ENCODE measurements around the gene LRGUK.
"Not testable (repeated sequence)": the region's sequence is repeated elsewhere in the genome, so short reads cannot be mapped to it uniquely, and the experiment has no call there.

The LRGUK gene, protein sequence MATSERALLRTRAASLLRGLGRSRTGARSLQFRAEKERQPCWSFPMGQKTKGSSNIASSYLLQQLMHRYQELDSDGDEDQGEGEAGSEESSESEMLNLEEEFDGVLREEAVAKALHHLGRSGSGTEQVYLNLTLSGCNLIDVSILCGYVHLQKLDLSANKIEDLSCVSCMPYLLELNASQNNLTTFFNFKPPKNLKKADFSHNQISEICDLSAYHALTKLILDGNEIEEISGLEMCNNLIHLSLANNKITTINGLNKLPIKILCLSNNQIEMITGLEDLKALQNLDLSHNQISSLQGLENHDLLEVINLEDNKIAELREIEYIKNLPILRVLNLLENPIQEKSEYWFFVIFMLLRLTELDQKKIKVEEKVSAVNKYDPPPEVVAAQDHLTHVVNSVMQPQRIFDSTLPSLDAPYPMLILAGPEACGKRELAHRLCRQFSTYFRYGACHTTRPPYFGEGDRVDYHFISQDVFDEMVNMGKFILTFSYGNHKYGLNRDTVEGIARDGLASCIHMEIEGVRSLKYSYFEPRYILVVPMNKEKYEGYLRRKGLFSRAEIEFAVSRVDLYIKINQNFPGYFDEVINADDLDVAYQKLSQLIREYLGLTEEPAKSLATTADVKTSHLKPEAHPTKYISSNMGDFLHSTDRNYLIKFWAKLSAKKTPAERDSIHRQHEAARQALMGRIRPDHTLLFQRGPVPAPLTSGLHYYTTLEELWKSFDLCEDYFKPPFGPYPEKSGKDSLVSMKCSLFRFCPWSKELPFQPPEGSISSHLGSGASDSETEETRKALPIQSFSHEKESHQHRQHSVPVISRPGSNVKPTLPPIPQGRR

DNA sequence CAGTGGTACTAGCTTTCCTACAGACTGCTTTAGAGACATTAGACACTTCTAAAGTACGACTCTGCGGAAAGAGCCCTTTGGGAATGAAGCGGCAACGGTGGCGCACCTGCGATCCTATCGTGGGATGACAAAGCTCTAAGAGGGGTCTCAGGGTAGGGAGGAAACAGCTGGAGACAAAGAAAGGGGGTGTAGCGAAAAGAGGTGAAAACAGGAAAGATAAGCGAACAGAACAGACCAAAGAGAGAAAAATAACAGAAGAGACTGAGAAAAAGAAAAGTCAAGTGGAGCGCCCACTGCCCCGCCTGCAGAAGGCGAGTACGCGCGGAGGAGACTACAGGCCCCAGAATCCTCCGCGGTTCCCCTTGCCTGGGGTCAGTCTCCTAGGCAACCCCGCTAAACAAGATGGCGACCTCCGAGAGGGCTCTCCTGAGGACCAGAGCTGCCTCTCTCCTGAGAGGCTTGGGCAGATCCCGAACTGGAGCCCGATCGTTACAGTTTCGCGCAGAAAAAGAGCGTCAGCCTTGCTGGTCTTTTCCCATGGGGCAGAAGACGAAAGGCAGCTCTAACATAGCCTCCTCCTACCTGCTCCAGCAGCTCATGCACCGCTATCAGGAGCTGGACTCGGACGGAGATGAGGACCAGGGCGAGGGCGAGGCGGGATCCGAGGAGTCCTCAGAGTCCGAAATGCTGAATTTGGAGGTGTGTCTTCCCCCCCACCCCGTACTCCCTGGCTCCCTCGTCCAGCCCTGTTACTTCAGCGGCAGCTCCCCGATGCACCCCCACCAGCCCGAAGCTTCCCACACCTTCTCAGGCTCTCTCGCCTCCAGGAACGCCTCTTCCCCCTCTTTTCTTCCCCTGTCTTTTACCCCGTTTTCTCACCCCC lies at the start of gene LRGUK:
LRGUK (plus strand) TSS at position 375 of the 883 bp plus-strand sequence; CDS start at position 403, 28 bp downstream.
- DNase-seq, result peak; percentile 90

DNA sequence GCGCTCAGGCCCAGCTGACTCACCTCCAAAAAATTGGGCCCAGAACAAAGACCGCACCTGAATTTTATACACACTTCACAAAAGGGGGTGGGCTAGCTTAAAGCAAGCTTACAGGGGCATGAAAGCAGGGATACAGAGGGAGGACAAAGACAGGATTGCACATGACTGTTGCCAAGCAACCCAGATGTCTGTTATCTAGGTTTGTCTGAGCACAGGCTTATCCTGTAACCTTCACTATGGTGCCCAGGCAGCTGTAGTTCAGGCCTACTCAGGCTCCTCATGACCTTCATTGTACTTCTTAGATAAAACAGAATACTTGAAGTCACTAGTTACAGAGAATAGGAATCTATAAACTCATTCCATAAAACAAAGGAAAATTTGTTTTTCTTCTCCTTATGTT lies 49.6 kb upstream of the LRGUK start:
- not testable (repeated sequence) for DNase-seq

DNA sequence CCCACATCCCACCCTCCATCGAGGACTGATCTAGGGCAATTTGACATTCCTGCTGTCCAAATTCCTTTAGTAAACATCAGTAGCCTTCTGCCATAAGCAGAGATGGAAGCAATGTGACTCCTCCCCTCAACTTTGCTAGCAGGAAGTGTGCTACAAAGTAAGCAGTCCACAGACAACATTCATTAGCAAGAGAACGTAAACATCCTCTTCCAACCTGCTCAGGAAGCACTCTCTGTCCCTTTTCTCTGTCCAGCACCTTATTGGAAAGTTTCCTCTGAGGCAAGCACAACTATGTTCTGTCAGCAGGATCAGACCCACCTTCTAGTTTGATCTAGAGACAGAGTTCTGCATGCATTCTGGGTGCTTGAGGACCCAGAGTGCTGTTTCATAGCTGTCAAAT lies 48.1 kb upstream of the LRGUK start:
- DNase-seq, result no peak

DNA sequence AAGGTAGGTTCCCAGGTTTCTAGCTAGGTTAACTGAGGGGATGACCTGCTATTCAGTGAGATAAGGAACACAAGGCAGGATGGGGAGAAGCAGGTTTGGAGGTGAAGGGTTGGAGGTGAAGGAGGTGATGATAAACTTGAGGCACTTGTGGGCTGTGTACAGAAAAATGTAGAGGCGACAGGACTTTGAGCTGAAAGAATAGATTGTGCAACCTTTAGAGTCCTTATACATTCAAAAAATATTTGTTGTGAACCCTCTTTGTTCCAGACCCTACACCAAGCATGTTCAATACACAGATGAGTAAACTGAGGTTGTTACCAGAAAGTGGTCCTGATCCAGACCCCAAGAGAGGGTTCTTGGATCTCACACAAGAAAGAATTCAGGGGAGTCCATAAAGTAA lies 45.4 kb upstream of the LRGUK start:
- no peak for DNase-seq

DNA sequence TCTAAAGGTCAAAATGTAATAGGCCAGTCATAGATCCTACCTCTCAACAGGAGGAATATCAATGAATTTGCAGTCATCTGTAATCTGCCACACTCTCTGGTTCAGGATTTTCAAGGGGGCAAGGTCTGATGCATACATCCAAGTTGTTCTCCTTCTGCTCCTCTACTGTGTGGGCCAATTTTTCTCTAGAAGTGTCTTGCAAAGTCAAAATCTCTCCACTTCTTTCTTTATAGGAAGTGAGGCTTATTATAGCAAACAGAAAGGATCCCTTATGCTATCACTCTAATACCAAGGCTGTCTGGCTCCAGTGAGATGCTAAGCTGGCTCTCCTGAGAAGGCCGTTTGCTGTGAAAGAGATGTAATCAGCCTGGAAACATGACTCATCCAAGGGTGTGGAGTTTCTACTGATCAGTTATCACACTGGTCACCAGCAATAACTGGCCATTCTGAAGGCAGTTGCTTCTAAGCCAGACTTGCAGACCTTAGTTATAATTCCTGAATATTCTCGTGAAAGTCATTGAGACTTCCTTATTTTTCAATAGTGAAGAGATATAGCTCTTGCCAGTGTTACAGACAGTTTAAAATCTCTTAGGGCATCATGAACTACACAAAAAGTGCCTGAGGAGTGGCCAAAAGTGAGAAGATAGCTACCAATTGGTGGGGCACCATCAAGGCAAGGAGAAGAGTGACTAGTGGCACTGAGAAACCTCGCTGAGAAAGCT lies 43.2 kb upstream of the LRGUK start:
- DNase-seq, result no peak

DNA sequence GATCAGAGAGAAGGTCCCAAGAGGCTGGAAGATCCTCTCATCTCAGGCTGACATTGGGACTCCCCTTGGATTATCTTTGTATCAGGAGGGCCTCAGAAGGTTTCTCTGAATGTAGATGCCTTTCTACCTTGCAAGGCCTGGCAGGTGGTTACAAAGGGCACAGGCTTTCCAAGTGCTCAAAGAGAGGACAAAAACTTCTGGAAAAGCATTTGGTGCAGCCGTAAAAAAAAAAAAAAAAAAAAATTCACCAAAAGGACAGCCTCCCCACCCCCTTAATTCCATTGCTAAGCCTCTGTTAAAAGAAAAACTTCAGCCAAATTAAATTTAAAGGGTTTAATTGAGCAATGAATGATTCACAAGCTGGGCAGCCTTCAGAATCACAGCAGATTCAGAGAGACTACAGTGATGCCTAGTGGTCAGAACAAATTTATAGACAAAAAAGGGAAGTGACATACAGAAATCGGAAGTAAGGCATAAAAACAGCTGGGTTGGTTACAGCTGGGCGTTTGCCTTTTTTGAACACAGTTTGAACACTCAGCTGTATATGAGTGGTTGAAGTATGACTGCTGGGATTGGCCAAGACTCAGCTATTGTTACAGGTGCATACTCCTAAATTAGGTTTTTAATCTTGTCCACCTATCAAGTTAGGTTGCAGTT lies 42.5 kb upstream of the LRGUK start:
- no peak for DNase-seq

DNA sequence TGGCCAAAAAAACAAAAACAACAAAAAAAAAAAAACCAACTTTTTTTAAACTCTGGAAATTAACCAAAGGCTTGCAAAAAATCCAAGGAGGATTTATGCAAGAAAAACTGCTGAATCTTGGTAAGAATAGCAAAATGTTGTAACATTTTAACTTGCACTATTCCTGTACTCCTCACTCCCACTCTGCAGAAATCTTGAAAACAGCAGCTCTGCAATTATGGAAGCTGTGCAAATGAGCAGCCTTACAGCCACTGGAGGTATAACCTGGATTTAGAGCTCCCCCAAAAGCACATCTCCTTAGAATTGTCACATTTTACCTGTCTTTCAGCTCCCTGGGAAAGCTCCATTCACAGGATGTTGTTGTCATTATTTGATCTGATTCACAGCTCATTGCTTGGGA lies 41.8 kb upstream of the LRGUK start:
- DNase-seq, result no peak

DNA sequence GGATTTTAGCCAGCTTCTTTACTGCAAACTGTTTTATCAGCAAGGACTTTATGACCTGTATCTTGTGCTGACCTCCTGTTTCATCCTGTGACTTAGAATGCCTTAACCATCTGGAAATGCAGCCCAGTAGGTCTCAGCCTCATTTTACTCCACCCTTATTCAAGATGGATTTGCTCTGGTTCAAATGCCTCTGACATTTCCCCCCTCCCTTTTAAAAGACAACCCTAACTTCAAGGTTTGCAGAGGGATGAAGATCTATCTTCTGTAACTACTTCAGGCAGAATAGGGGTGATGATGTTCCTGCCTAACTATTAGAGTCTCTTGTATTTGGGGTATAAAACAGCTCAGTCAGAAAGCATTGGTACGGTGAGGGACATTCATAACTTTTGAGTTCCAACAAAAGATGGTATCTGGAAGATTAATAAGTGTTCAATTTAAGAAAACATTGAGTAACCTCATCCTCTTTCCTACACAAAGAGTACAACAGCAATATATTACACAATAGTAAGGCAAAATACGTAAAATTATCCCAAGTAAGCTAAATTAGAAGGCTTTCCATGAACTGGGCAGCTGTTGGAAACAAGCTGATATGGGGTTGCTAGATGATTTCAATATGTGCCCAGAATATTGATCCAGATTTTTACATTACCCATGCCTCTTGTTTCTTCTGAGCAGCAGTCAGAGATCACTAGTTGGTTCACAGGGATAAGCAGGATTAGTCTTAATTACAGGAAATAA lies 40.0 kb upstream of the LRGUK start:
- DNase-seq, result no peak

DNA sequence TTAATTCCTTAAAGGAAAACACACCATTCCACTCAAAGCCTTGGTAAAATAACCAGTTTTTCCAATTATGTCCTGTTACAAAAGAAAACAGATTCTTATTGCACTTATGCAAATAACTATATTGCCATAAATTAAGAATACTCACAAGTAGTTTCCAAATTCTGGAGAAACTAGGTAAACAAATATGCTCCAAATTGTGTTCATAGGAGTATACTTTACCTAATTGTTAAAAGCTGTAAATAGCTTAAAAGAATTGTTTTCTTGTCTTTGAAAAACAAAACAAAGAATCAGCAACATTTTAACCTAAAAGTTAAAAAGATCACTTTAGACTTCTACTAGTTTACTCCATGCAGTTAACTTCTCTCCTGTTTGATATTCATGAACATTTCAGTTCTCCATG lies 38.9 kb upstream of the LRGUK start:
- DNase-seq, result no peak

DNA sequence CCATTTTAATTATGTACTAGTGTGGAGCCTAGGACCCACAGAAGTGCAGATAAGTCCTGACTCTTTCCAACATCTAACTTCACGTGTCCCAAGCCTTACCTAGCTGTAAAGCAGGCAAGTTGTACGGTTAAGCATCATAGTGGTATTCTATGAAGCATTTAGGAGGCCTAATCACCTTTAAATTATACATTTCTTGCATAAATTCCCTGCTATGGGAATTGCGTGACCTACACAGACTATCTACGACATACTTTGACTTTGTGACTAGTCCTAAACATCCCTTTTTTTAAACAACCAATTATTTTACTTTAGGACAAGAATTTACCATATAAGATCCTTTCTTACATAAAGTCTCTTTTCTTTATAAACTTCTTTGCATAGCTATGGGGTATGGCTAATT lies 37.7 kb upstream of the LRGUK start:
- DNase-seq, result no peak

DNA sequence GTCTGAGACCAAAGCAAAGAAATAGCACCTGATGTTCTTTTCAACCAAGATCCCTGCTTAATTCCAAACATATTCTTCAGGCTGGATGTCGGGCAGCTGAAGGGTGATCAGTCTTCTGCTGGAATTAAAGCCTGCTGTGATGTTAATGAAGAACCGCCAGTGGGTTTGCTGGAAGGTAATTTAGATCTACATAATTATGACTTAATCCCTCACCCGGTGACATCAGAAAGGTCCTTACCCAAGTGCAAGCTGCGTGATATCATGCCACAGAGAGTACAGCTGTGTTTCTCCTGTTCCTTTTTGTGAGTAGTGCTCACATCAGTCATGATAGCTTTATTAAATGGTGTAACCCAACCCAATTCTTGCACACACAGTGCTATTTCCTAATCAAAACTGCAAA lies 29.1 kb upstream of the LRGUK start:
- no peak for DNase-seq

DNA sequence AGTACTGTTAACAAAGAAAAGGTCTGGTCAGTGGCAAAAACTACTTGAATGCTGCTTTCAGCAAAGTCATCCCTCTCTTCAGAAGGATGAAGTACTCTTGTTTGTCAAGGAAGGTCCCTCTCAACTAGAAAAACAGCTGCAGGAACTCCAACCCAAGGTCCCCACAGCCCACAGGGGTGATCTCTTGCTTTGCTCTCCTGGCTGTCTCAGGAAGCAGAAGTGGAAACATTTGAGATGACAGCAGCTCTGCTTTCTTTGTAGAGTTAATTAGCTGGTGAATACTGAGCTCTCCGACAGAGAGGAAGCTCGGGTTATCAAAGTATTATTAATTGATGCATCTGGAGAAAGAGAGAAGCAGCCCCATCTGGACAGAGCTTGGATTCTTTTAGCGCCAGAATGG lies 25.4 kb upstream of the LRGUK start:
- peak; percentile 48 for DNase-seq

DNA sequence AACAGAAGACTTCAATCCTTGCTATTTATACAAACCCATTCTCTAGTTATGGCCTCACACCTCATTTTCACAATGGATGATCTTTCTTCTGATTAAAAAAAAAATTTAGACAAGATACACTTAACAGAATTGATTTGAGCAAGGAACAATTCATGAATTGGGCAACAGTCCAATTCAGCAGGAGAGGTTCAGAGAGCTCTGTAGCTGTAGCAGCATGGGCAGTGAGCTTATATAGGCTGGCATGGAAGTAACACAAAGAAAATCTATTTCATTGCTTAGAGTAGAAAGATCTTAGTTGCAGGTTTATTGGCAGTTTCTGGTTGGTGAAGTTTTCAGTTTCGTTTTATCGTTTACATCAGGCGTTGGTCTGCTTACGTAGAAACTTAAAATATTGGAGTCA lies 23.0 kb upstream of the LRGUK start:
- no peak for DNase-seq

DNA sequence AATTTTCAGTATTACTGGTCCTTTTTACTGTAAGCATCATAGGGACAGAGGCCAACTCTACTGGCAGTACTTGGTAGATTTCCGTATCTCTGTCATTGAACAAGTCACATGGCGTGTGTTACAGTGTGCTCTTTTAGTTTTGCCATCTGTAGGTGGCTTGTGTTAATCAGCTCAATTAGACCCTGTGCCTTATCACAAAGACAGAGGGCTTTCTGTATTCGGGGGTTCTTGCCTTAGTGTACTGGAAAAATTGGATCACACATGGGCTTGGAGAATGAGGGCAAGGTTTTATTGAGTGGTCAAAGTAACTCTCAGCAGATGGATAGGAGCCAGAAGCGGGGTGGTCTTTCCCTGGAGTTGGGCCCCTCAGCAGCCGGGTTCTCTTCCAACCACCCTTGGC lies 21.3 kb upstream of the LRGUK start:
- DNase-seq, result no peak

DNA sequence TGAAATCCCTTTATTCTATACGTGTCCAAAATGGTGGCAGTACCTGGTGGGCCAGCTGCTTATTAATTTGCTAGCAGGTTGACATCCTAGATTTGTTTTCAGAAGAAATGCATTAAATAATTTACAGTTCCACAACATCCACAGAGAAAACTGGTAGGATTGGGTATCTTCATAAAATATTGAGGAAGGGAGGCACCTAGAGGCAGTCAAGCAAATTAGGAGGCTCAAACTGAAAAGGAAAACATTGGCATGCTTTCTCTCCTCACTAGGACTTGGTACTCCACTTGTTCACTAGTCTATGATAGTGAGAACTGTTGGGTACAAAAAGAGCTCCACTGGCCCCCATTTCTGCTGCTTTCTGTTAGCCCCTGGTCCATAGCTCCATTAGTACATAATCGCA lies 18.3 kb upstream of the LRGUK start:
- no peak for DNase-seq

DNA sequence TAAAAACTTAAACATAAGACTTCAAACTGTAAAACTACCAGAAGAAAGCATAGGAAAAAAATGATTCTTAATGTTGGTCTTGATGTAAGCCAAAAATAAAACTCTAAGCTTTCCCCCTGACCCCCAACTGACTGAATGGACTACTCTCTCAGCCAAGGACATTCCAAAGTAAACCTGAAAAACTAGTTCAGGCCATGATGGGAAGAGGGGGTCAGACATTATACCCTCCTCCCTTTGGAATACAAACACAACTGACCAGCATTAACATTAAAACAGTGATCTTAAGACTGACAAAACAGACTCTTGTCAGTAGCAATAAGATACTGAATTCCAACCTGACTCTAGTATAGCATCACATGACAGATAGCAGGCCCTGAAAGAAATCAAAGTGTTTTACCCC lies 13.5 kb upstream of the LRGUK start:
- no peak for DNase-seq

DNA sequence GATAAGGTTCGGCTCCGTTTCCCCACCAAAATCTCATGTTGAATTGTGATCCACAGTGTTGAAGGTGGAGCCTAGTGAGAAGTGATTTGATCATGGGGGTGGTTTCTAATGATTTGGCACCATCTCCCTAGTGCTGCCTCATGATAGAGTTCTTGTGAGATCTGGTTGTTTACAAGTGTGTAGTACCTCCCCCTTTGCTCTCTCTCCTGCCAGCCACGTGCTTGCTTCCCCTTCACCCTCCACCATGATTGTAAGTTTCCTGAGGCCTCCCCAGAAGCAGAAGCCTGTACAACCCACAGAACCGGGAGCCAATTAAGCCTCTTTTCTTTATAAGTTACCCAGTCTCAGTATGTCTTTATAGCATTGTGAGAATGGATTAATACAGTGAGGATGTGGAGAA lies 12.1 kb upstream of the LRGUK start:
- no peak for DNase-seq

DNA sequence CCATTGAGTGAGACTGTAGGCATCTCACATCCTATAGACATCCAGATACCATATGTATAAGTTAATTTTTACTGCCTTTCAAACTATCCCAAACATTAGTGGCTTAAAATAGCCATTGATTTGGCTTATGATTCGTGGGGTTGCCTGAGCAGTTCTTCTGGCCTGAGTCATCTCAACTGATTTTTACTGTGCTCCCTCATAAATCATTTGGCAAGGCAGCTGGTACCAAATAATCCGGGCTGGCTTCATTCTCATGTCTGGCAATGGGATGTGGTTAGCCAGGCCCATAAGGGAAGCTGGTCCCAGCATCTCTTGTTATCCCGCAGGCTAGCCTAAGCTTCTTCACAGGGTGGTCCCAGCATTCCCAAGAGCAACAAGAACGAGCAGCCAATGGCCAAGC lies 6.7 kb upstream of the LRGUK start:
- no peak for DNase-seq

DNA sequence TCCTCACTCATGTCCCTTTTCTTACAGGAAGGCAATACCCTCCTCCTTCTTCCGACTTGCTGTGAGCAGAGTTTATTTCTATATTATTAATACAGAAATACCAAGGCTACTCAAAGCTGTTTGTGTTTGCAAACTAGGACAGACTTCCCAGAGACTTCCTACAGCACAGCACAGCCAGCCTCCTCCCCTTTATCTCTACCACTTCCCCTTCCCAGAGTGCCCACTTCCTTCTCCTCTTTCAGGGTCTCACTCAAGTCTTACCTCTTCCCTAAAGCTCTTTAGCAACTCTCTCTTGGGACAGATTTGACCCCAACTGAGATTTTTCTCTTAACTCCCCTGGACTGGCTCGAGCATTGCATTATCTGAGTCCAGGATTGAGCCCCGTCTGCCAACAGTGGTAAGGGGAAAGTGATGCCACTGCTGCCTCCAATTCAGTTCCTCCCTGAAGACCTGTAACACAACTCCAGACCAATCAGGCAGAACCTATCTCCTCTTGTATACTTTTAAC lies 5.5 kb upstream of the LRGUK start:
- DNase-seq, result no peak

DNA sequence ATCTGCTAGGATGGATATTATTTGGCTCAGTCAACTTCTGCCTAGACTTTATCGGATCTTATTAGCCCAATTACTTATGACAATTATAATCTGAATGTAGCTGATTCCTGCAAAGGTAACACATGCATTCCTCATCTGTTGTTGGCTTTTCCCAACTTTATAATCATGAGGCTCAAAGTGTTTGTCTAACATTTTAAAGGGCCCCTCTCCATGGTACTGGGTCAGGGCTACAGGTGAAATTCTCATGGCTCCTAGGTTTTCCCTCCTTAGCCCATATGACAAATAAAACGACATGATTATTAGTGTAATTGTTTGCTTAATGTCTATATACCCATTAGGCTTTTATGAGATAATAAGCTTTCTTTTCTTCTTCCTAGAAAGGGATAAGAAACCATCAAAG lies 4.2 kb upstream of the LRGUK start:
- DNase-seq, result no peak

DNA sequence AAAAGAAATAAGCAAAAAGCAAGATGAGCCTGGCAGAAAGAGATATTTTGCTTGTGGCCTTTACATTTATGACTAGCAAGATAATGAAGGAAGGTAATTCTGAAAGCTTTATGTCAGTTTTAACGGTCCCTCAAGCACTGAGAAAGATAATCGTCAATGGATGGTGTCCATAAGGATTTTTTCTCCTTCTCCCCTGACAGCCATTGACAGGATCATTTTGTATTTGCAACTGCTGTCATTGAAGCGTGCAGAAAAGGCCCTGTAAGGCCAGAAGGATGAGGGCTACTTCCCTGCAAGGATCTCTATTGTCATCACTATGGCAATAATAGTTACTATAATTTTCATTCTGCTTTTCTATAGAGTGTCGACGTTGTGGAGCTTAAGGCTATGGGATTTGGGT lies 994 bp upstream of the LRGUK start:
- no peak for DNase-seq

Data from NCI-H2171 treated with DMSO at 0.1 percent for 48 hours (cell line).